Bronchial epithelial cell (primary cell): ENCODE measurements around the gene AP2A1. TPM values are rescaled to one million over a fixed set of nuclear protein-coding genes. Genes with fewer than 3 reads are reported as not detected.

ENCODE experiments used
- DNase-seq: peaks from one replicate; pipeline ENCODE4 v3.0.0-alpha.2; 2010; ENCODE audit warnings: low read depth
- FAIRE-seq: peaks from 2 replicates; lab custom pipeline; 2011; peaks lifted over from hg19 to GRCh38; lab: Jason Lieb, UNC
- H3K27me3 ChIP-seq: 2 replicates; pipeline ENCODE4 v1.5.1; 2011; ENCODE audit warnings: low read length; ENCODE audit not compliant: control insufficient read depth, insufficient read depth
- H3K36me3 ChIP-seq: 2 replicates; pipeline ENCODE4 v1.5.1; 2011; ENCODE audit warnings: low read length; ENCODE audit not compliant: control insufficient read depth, insufficient read depth
- H3K4me3 ChIP-seq: 2 replicates; pipeline ENCODE4 v1.5.1; 2011; ENCODE audit warnings: mild to moderate bottlenecking, low read depth, low read length, control low read depth
- CTCF ChIP-seq: IDR thresholded peaks from 2 replicates; pipeline ENCODE4 v1.5.1; 2011; ENCODE audit warnings: mild to moderate bottlenecking, moderate library complexity, low read length, control low read depth, inconsistent platforms; ENCODE audit not compliant: insufficient read depth, severe bottlenecking
- total RNA-seq: library from RNA; depleted of rRNA; stranded (reverse); fragments of >200 nt; gene quantifications from 2 replicates; pipeline ENCODE4 v1.2.1, GENCODE V29; 2014

The AP2A1 gene
- total RNA-seq, 1 donor from 2014 or later: 25.5 TPM

GRCh38 chr19:49853852-49854377, 87.1 kb downstream of the AP2A1 start:
- no peak for DNase-seq
- H3K4me3 ChIP-seq: no peak overlapping the region
- peaks cover 16% of the 10 kb centered on the region for H3K36me3 ChIP-seq
- no peak for TF ChIP-seq CTCF
- no peak for FAIRE-seq
- H3K27me3 ChIP-seq: no peaks in the 10 kb centered on the region

GRCh38 chr19:49854378-49855263, 87.8 kb downstream of the AP2A1 start:
- no peak for TF ChIP-seq CTCF
- FAIRE-seq (no peak), DNase-seq (no peak)
- Histone ChIP-seq H3K36me3 (peaks cover 17% of the 10 kb centered on the region), H3K27me3 (no peaks in the 10 kb centered on the region), H3K4me3 (no peak overlapping the region)

GRCh38 chr19:49855277-49855675, 88.5 kb downstream of the AP2A1 start:
- FAIRE-seq: no peak
- TF ChIP-seq CTCF: no peak
- H3K4me3 ChIP-seq: no peak overlapping the region
- no peak for DNase-seq
- H3K27me3 ChIP-seq: no peaks in the 10 kb centered on the region
- peaks cover 17% of the 10 kb centered on the region for H3K36me3 ChIP-seq

DNA sequence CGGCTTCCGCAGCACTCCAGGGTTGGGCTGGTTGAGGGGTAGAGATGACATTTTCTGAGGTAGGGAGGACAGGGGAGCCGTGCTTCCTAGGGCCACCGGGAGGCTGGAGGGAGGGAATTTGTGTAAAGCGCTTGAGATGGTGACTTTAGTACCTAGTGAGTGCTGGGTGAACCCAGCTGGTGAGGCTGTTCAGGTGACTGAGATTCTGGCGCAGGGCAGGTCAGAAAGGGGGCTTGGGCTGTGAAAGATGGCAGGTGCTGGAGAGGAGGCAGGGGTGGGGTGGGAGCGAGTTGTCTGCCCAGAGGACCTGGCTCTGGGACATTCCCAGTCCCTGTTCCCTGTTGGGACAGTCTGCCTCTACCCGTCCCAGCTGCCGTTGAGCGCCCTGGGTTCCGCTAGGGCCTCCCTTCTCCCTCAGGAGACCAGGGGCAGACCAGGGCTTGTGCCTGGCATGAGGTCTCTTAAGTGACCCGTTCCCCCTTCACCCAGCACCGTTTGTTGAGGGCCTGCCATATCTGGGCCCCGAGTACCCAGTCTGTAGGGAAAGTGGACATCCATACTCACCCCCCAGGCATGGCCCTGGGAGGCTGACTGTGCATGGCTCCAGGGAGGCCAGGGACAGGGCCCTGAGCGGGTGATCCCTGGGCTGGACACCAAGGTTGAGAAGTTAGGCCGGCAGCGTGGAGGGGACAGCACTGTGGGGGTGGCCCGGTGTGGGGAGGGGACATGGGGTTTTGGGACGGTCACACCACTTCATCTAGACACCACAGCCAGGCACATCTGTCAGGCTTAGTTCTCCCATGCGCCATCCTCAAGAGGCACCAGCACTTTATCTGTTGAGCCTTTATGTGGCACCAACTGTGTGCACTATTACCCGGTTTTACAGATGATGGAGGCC, 89.1 kb downstream of the AP2A1 start:
- Histone ChIP-seq H3K4me3 (no peak overlapping the region), H3K27me3 (no peaks in the 10 kb centered on the region), H3K36me3 (peaks cover 18% of the 10 kb centered on the region)
- DNase-seq: no peak
- no peak for FAIRE-seq
- no peak for TF ChIP-seq CTCF

GRCh38 chr19:49856574-49857021, 89.8 kb downstream of the AP2A1 start:
- Histone ChIP-seq H3K4me3 (no peak overlapping the region), H3K27me3 (no peaks in the 10 kb centered on the region), H3K36me3 (peaks cover 18% of the 10 kb centered on the region)
- FAIRE-seq (no peak), DNase-seq (no peak)
- TF ChIP-seq CTCF: no peak

Other genes with a start within 250 kb of the AP2A1 start
- gene RCN3, start 239.0 kb upstream of the AP2A1 start, total RNA-seq: 0.77 and 3.9 TPM in 2 replicates
- gene NOSIP, start 186.4 kb upstream of the AP2A1 start, total RNA-seq: 71.1 and 78.0 TPM in 2 replicates
- 4.5 and 6.3 TPM in 2 replicates for gene PRRG2, start 185.7 kb upstream of the AP2A1 start, total RNA-seq
- 0.79 and 1.9 TPM in 2 replicates for gene PRR12, start 175.8 kb upstream of the AP2A1 start, total RNA-seq
- gene RRAS, start 126.9 kb upstream of the AP2A1 start, total RNA-seq: 24.2 and 44.4 TPM in 2 replicates
- 5.5 and 9.6 TPM in 2 replicates for gene SCAF1, start 124.8 kb upstream of the AP2A1 start, total RNA-seq
- 97.9 and 128 TPM in 2 replicates for gene IRF3, start 101.1 kb upstream of the AP2A1 start, total RNA-seq
- 2.4 and 2.9 TPM in 2 replicates for gene BCL2L12, start 101.1 kb upstream of the AP2A1 start, total RNA-seq
- 295 and 543 TPM in 2 replicates for gene PRMT1, start 89.7 kb upstream of the AP2A1 start, total RNA-seq
- 0.13 and 0.53 TPM in 2 replicates for gene ADM5, start 77.4 kb upstream of the AP2A1 start, total RNA-seq
- 1.2 and 2.4 TPM in 2 replicates for gene CPT1C, start 75.9 kb upstream of the AP2A1 start, total RNA-seq
- gene TSKS, start 3.7 kb upstream of the AP2A1 start, total RNA-seq: not detected in 2 replicates
- 12.1 and 13.2 TPM in 2 replicates for gene FUZ, start 46.3 kb downstream of the AP2A1 start, total RNA-seq
- 8.2 and 10.2 TPM in 2 replicates for gene MED25, start 51.3 kb downstream of the AP2A1 start, total RNA-seq
- gene PTOV1, start 84.2 kb downstream of the AP2A1 start, total RNA-seq: 20.5 and 23.6 TPM in 2 replicates
- gene PNKP, start 100.6 kb downstream of the AP2A1 start, total RNA-seq: 26.8 and 37.9 TPM in 2 replicates
- gene AKT1S1, start 110.4 kb downstream of the AP2A1 start, total RNA-seq: 3.7 and 7.4 TPM in 2 replicates
- gene TBC1D17, start 110.7 kb downstream of the AP2A1 start, total RNA-seq: 2.1 and 3.1 TPM in 2 replicates
- under 0.01 and 0.26 TPM in 2 replicates for gene IL4I1, start 129.9 kb downstream of the AP2A1 start, total RNA-seq
- gene ATF5, start 162.2 kb downstream of the AP2A1 start, total RNA-seq: 1.8 TPM in 2 replicates
- 11.8 and 12.1 TPM in 2 replicates for gene NUP62, start 162.5 kb downstream of the AP2A1 start, total RNA-seq
- gene SIGLEC11, start 194.2 kb downstream of the AP2A1 start, total RNA-seq: not detected in 2 replicates